Measurements from ENCODE around the gene ITGB4. TPM values are rescaled to one million over a fixed set of nuclear protein-coding genes. Genes with fewer than 3 reads are reported as not detected.
"Not testable (repeated sequence)": the region's sequence is repeated elsewhere in the genome, so short reads cannot be mapped to it uniquely, and the experiment has no call there.

Gene ITGB4
- total RNA-seq, 1 donor from 2014 or later = 0.13 TPM

GRCh38 chr17:75769536-75769935, 48.3 kb downstream of the ITGB4 start:
- DNase-seq (ENCODE audit: low read depth) = no peak

DNA sequence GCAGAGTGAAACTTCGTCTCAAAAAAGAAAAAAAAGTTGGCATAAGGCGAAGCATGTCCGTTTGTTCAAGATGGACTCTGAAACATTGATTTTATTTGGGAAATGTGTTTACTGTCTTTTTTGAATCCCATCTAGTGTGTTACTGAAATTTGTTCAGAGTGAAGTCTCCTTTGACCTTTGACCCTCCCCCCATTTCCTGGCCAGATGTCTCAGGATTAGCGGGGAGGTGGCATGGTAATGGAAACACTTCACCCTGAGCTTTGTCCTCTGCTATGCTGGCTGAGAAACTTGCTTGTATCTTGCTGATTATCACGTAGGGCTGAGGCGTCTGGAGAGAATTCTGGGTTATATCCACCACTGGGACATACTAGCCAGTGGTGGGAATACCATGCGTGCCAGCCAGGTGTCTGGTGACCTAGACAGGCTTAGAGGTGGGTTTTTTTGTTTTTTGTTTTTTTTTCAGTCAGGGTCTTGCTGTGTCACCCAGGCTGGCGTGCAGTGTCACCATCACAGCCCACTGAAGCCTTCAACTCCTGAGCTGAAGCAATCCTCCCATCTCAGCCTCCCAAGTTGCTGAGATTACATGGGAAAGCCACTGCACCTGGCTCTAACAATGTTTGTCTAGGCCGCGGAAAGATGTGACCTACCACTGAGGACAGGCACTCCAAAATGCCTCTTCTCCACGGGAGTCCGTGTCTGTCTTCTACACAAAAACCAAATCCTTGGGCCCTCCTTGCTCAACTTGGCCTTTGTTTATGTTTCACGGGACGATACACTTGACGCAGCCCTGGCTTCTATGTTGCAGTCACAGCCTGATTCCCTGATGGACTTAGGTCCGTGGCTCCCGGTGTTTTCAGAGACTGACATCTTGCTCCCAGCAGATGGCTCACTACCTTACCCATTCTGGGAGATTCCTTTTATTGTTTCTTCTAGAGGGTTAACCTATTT, 50.3 kb downstream of the ITGB4 start:
- DNase-seq (ENCODE audit: low read depth) = no peak

- peak; percentile 88 for DNase-seq (ENCODE audit: low read depth)
These were observed 52.0 kb downstream of the ITGB4 start for GRCh38 chr17:75773121-75773807.

DNA sequence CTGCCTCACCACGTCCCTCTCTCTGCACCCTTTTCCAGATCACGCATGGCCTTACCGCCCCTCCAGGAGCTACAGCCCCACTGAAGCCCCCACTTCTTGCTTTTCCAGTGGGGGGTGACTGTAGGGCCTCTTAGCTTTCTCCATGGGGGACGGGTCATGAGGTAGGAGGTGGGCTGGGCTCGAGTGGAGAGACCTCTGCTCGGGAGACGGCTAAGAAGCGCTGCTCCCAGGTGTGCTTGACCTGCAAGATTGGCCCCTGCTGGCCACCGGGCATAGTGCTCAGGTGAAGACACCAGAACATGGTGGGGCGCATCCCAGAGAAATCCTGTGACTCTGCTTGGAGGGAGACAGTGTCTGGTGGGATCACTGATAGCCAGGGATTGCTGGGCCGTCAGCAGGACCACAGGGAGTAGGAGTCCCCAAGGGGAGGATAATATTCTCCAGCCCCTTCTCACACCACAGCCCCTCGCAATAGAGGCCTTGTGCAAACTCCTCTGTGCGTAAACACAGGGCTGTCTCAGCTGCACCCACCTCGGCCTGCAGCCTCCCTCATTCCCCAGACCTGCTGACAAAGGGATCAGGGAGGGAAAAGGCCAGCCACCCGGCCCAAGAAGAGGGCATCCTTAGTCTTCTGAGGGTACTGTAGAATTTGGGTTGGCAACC, 52.7 kb downstream of the ITGB4 start:
- no peak for DNase-seq (ENCODE audit: low read depth)

GRCh38 chr17:75774471-75774990, 53.3 kb downstream of the ITGB4 start:
- DNase-seq (ENCODE audit: low read depth) = no peak

DNA sequence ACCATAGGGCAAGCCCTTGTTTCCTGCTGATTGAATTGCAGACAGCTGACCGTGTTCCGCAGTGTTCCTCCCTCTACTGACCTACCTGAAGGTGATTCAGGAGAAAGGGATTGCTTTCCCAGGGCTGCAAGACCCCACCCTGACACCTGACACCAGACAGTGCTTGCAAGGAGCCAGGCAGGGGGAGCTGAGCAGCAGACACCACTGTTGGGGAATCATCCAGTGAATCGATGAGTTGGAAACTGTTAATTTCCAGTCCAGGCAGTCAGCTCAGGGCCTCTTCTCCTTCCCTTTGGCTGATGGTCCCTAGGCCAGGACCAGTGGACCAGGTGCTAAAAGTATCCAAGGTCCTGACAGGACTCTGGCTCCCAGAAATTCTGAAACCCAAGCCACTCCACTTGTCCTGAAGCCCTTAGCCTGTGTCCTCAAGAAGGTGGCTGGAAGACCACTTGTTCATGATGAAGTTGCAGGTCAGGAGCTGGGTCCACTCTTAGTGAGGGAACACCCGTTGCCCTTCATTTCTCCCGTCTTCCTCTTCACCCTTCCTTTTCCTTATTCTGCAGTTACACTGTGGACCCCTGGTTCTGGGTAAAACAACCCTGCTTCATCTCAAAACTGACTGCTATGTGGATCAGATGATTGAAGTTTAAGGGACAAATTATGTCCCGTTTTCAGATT, 53.9 kb downstream of the ITGB4 start:
- DNase-seq (ENCODE audit: low read depth) = peak; percentile 45

GRCh38 chr17:75776386-75777295, 55.4 kb downstream of the ITGB4 start:
- peak; percentile 30 for DNase-seq (ENCODE audit: low read depth)

- DNase-seq (ENCODE audit: low read depth) = peak; percentile 41
These were observed 56.1 kb downstream of the ITGB4 start for GRCh38 chr17:75777296-75777922.

DNA sequence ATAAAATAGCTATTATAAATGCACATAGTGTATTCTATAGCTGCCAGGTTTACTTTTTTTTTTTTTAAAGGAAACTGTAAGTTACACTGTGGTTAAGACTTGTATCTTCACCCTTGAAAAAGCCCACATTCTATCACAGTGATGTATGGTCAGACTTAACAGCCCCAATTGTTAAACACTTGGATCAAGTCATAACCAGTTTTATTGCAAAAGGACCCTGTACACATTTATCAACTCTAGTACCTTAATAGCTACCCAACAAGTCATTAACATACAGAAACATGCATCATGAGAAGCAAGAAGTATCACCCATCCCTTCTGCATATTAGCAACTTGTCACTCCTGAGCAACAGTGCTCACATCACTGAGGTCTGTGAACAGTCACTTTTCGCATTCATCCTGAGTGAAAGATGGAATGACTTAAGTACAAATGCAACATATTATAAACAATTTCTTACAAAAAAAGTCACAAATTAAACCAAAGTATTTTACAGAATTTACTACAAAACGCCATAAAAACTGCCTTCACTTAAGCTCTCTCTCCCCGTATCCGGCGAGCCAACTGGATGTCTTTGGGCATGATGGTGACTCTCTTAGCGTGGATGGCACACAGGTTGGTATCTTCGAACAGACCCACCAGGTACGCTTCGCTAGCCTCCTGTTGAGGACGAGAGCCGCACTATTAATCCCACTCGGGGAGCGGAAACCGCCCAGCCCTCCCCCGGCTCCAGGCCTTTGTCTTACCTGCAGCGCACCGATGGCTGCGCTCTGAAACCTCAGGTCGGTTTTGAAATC, 57.0 kb downstream of the ITGB4 start:
- not testable (repeated sequence) for DNase-seq (ENCODE audit: low read depth)

- DNase-seq (ENCODE audit: low read depth) = no peak
These were observed 57.6 kb downstream of the ITGB4 start for GRCh38 chr17:75778861-75779249.

DNA sequence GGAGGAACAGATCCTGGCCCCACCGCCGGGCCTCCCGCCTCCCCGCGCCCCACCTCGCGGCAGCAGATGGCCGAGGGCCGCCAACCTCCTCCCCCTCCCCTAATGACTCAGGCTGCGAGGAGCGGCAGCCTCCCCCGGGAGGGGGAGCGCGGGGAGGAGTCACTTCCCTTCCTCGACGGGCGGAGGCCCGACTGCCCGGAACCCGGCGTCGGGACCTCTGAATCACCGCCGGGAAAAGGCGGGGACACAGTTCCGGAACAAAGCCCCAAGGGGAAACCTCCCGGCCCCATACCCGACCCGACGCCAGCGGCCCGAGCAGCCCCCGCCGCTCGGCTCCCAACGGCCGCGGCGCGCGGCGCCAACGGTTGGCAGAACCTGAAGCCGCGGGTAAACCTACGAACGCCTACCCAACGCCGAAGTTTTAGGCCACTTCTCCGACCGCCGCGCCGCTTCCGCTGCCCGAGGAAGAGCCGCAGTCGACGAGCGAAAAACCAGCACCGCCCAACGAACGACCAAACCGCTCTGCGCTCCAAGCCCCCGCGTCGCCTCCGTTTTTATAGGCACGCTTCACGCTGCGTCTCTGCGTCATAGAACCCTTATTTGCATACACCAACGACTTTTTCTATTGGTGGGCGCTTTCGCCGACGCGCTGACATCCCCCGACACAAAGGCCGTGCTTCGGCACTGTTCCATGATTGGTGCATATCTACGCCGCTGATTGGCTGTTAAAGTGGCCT, 58.2 kb downstream of the ITGB4 start:
- DNase-seq (ENCODE audit: low read depth) = peak; percentile 100

- DNase-seq (ENCODE audit: low read depth) = no peak
These were observed 59.0 kb downstream of the ITGB4 start for GRCh38 chr17:75779987-75780889.

- DNase-seq (ENCODE audit: low read depth) = peak; percentile 70
These were observed 62.0 kb downstream of the ITGB4 start for GRCh38 chr17:75783069-75783783.

GRCh38 chr17:75783803-75784472, 62.7 kb downstream of the ITGB4 start:
- DNase-seq (ENCODE audit: low read depth) = no peak

DNA sequence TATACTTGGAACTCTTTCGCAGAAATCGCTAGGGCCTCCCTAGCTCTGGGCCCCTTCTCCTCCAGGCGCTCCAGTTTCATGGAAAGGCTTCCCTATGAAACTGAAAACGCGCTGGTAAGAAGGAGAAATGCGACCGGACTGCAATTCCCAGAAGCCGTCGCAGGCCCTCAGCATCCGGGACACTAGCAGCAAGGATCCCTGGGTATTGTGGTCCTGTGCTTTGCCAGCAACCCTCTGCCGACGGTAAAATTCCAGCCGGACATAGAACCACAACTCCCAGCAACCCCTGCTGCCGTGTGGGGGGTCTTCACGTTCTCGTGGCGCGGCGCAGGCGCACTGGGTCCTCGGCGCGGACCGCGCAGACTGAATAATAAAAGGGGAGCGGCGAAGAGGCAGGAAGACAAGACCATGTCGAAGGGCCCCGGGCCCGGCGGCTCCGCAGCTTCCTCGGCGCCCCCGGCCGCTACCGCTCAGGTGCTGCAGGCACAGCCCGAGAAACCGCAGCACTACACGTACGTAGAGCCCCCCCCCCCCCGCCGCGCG, 63.3 kb downstream of the ITGB4 start, which contains the start of gene UNK:
TSS of gene UNK (plus strand) at position 334 of the 543 bp plus-strand sequence. CDS start at position 409, 75 bp downstream.
- DNase-seq (ENCODE audit: low read depth) = peak; percentile 99

All from myocyte (in vitro differentiated cells).